IMR-90 (cell line): ENCODE results near the gene PSMD6. TPM values are rescaled to one million over a fixed set of nuclear protein-coding genes. Genes with fewer than 3 reads are reported as not detected.

ENCODE experiments used
- microRNA-seq, 2 experiments: library from miRNA; stranded (forward) in 1 of 2; unstranded in 1 of 2; fragments of 10-50 nt in 1 of 2; fragments of <30 nt in 1 of 2; gene quantifications in 1 of 2; microRNA quantifications in 1 of 2; one replicate each; pipeline versions ENCODE3 to v1.1.0; 2013 to 2020; ENCODE audit not compliant: insufficient read depth in 1 of 2, insufficient read length in 1 of 2, unreplicated experiment in 1 of 2
- polyA plus RNA-seq, 3 experiments: library from polyadenylated mRNA; depleted of rRNA; stranded (reverse); fragments of >200 nt; gene quantifications; 2 replicates each; pipeline ENCODE4 v1.2.3, GENCODE V29; 2012; ENCODE audit warnings: low replicate concordance in 1 of 3
- small RNA-seq, 5 experiments: library from RNA; depleted of rRNA; stranded (forward); fragments of <200 nt; gene quantifications; one replicate each; pipeline ENCODE3, GENCODE V24; 2012
- total RNA-seq: library from RNA; depleted of rRNA; stranded (reverse); fragments of >200 nt; gene quantifications from 2 replicates; pipeline ENCODE4 v1.2.3, GENCODE V29; 2012; rRNA removed

PSMD6 gene
- total and polyA plus RNA-seq, 2 of the 4 experiments (the other 2 are of a cell fraction), result 86.6 to 91.8 TPM

Small RNA genes within 50 kb of the gene (microRNA-seq; reads per million reads assigned to microRNA genes)
- gene RF00012 (ENCODE audit: insufficient read depth, insufficient read length), result not detected

Small RNA genes within 50 kb of the gene (small RNA-seq; reads per million reads assigned to genes)
- gene RF00012, result 0 to 0.04 (median 0) reads per million in 5 experiments

Other genes starting within 250 kb of the PSMD6 start
- gene C3orf49, start 204.2 kb downstream of the PSMD6 start, total RNA-seq, result not detected in 2 replicates
- not detected in 2 replicates for gene C3orf49, start 204.2 kb downstream of the PSMD6 start, polyA plus RNA-seq (2012; rRNA removed)
- 25.8 and 51.7 TPM in 2 replicates for gene THOC7, start 159.7 kb downstream of the PSMD6 start, total RNA-seq
- 43.5 and 55.9 TPM in 2 replicates for gene THOC7, start 159.7 kb downstream of the PSMD6 start, polyA plus RNA-seq (2012; rRNA removed)
- 11.9 and 13.6 TPM in 2 replicates for gene ATXN7, start 159.6 kb downstream of the PSMD6 start, total RNA-seq
- gene ATXN7, start 159.6 kb downstream of the PSMD6 start, polyA plus RNA-seq (2012; rRNA removed), result 8.6 and 11.3 TPM in 2 replicates
- not detected in 2 replicates for gene SCAANT1, start 111.1 kb downstream of the PSMD6 start, total RNA-seq
- gene SCAANT1, start 111.1 kb downstream of the PSMD6 start, polyA plus RNA-seq (2012; rRNA removed), result not detected in 2 replicates
- 14.2 and 16.7 TPM in 2 replicates for gene PRICKLE2, start 202.0 kb upstream of the PSMD6 start, total RNA-seq
- 4.1 TPM in 2 replicates for gene PRICKLE2, start 202.0 kb upstream of the PSMD6 start, polyA plus RNA-seq (2012; rRNA removed)